HUES64 (cell line): Measurements from ENCODE around the gene RCVRN.
"Not testable (repeated sequence)": the region's sequence is repeated elsewhere in the genome, so short reads cannot be mapped to it uniquely, and the experiment has no call there.

ENCODE experiments used
- H3K27ac ChIP-seq: 2 replicates; pipeline ENCODE4 v1.7.0; 2013; ENCODE audit warnings: low read depth, low read length, inconsistent platforms
- H3K27me3 ChIP-seq: 2 replicates; pipeline ENCODE4 v1.6.1; 2013; ENCODE audit warnings: mild to moderate bottlenecking, low read length; ENCODE audit not compliant: insufficient read depth
- H3K36me3 ChIP-seq: 2 replicates; pipeline ENCODE4 v1.6.1; 2013; ENCODE audit warnings: mild to moderate bottlenecking, low read length; ENCODE audit not compliant: insufficient read depth
- H3K4me1 ChIP-seq: 2 replicates; pipeline ENCODE4 v1.6.1; 2013; ENCODE audit warnings: mild to moderate bottlenecking, low read length, moderate library complexity; ENCODE audit not compliant: insufficient read depth
- H3K4me3 ChIP-seq: 2 replicates; pipeline ENCODE4 v1.5.1; 2013; ENCODE audit warnings: mild to moderate bottlenecking, low read length, moderate library complexity
- H3K9ac ChIP-seq: 2 replicates; pipeline ENCODE4 v1.6.1; 2013; ENCODE audit warnings: mild to moderate bottlenecking, low read depth, low read length
- H3K9me3 ChIP-seq: 2 replicates; pipeline ENCODE4 v1.6.1; 2013; ENCODE audit warnings: low read depth, low read length; ENCODE audit not compliant: insufficient read depth
- WGBS: fragments of 150-250, 120-280 bp; methylation state at CpG from one replicate; pipeline ENCODE4 v1.1.7; 2013; ENCODE audit warnings: missing lambda C conversion rate; 5-methylcytosine and 5-hydroxymethylcytosine counted together

RCVRN gene

DNA sequence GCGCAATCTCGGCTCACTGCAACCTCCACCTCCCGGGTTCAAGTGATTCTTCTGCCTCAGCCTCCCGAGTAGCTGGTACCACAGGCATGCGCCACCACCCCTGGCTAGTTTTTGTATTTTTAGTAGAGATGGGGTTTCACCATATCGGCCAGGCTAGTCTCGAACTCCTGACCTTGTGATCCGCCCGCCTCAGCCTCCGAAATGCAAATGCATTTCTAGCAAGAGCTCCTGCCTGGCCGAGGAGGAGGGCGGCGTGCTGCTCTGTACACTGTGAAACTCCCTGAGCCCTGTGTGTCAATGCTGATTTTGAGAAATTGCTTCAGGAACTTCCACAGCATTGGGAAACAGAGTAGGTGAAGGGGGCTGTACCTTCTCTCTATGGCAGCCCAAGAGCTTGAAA is 16.1 kb upstream of the RCVRN start:
- not testable (repeated sequence) for H3K9me3 ChIP-seq, H3K9ac ChIP-seq, H3K4me1 ChIP-seq, H3K27me3 ChIP-seq, H3K27ac ChIP-seq, H3K4me3 ChIP-seq, H3K36me3 ChIP-seq
- 92% methylated on average over 13 of the region's 13 CpGs for WGBS

DNA sequence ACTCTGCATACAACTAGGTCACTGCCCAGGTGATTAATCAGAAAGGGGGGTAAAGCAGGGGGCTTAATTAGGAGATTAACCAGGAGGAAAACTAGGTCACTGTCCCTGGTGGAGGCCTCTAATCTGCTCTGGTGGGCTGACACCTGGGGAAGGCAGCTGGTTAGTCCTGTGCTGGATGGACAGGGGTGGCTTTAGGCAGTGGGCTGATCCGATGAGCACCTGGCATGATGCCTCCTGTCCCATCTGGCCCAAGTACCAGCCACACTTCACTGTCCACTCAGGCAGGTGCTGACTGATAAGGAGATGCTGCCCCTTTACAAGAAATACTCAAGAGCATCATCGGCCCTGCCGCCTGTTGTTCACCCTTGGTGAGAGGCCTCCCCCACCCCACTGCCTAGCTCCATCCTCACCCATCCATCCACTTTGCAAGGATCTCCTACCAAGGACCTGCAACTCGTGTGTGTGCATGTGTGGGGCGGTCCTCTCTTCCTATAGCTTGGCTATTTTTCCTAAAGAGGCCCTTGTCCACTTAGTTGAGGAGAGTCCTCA is 13.8 kb upstream of the RCVRN start:
- Histone ChIP-seq H3K9ac (no peak overlapping the region), H3K4me3 (no peak overlapping the region), H3K36me3 (no peaks in the 10 kb centered on the region), H3K27me3 (no peaks in the 10 kb centered on the region), H3K9me3 (no peaks in the 10 kb centered on the region), H3K27ac (no peak overlapping the region), H3K4me1 (no peaks in the 10 kb centered on the region)
- WGBS: 93% methylated on average over 5 of the region's 5 CpGs

DNA sequence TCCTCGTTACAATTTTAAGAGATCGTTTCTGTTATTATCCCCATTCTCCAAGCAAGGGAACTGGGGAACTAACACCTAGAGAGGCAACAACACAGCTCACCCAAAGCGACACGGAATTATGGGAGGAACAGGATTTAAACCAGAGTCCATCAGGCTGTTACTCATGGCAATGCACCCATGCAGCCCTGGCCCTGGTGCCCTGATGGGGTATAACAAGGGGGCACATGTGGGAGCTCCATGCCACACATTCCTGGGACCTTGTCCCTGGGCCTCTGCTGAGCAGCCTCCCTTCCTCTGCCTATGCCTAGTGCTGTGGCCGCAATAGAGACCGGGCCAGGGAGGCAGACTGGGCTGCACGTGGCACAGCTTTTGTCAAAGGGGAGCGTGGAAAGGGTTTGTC is 13.3 kb upstream of the RCVRN start:
- no peaks in the 10 kb centered on the region for H3K9me3 ChIP-seq
- H3K36me3 ChIP-seq: no peaks in the 10 kb centered on the region
- 97% methylated on average over 8 of the region's 8 CpGs for WGBS
- H3K27me3 ChIP-seq: no peaks in the 10 kb centered on the region
- H3K4me1 ChIP-seq: no peaks in the 10 kb centered on the region
- H3K9ac ChIP-seq: no peak overlapping the region
- no peak overlapping the region for H3K4me3 ChIP-seq
- no peak overlapping the region for H3K27ac ChIP-seq

DNA sequence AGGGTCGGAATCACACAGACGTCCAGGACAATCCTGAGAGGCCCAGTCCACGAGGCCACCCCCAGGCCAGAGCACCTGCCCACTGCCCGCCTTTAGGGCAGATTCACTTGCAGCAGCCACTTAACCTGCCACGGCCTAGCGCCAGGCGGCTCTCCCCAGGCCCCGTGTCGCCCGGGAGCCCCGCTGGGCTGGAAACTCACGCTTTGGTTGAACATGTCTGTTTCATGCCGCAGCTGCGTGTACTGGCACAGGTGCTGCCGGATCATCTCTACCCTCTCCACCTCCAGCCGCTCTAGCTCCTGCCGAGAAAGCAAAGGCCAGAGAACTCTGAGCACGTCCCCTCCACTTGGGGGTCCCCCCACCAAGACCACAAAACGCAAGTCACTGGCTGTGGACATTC is 12.7 kb upstream of the RCVRN start:
- no peaks in the 10 kb centered on the region for H3K4me1 ChIP-seq
- H3K36me3 ChIP-seq: no peaks in the 10 kb centered on the region
- H3K27me3 ChIP-seq: no peaks in the 10 kb centered on the region
- H3K9ac ChIP-seq: no peak overlapping the region
- no peak overlapping the region for H3K4me3 ChIP-seq
- H3K27ac ChIP-seq: no peak overlapping the region
- WGBS: 96% methylated on average over 19 of the region's 19 CpGs
- H3K9me3 ChIP-seq: no peaks in the 10 kb centered on the region

DNA sequence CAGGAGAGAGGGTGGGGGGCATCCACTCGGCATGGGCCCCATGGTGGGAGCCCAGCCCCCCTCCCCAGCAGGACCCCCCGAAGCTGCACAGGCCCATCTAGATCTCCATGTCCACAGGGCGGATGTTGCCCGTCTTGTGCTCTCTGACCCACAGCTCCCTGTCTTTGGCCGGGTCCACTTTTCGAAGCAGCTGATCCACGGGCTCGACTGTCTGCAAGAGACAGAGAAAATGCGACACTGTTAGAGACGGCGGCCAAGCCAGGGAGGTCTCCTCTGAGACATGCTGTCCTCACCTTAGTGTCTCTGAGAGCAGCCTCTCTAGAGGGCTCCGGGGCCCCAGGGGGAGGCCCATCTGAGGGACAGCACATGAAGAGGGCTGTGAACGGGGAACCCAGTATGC is 12.1 kb upstream of the RCVRN start:
- Histone ChIP-seq H3K9ac (no peak overlapping the region), H3K27ac (no peak overlapping the region), H3K4me1 (no peaks in the 10 kb centered on the region), H3K9me3 (no peaks in the 10 kb centered on the region), H3K4me3 (no peak overlapping the region), H3K36me3 (no peaks in the 10 kb centered on the region), H3K27me3 (no peaks in the 10 kb centered on the region)
- 95% methylated on average over 13 of the region's 13 CpGs for WGBS

DNA sequence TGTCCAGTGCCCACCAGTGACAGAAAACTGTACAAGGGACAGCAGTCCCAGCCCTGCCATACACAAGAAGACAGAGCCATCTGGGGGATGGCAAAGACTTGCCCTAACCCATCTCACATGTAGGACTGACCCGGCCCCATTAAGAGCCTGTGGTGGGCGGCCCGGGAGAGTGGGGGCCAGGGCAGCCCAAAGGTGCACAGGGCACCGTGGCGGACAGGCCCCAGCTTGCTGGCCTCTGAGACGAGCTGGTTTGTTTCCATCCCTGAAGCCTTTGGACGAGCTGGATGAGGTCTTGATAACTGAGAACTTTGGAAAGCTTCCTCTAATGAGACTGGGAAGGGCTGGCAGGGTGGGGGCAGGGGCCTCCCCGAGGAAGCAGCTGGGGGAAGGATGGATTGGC is 11.0 kb upstream of the RCVRN start:
- no peak overlapping the region for H3K27ac ChIP-seq
- no peaks in the 10 kb centered on the region for H3K36me3 ChIP-seq
- WGBS: 94% methylated on average over 8 of the region's 8 CpGs
- no peaks in the 10 kb centered on the region for H3K4me1 ChIP-seq
- H3K4me3 ChIP-seq: no peak overlapping the region
- no peak overlapping the region for H3K9ac ChIP-seq
- no peaks in the 10 kb centered on the region for H3K27me3 ChIP-seq
- no peaks in the 10 kb centered on the region for H3K9me3 ChIP-seq

DNA sequence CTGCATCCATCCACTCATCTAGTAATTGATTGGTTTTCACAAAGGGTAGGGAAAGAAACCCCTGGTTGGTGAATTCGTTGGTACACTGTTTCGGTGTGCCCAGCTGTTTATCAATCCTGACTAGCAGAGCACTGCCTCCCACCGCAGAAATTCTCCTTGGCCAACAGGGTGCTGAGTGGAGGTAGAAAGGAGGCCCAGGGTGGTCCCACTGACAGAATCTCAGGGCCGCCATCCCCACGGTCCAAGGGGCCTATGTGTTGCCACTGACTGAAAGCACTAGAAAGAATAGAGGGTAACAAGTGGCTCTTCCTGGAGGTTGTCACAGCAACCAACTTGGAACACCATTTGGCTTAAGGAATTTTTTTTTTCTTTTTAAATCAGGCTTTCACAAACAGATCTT is 8.4 kb upstream of the RCVRN start:
- Histone ChIP-seq H3K27me3 (no peaks in the 10 kb centered on the region), H3K27ac (no peak overlapping the region), H3K4me1 (no peaks in the 10 kb centered on the region), H3K9me3 (no peaks in the 10 kb centered on the region), H3K4me3 (no peak overlapping the region), H3K36me3 (no peaks in the 10 kb centered on the region), H3K9ac (no peak overlapping the region)
- WGBS: 94% methylated on average over 5 of the region's 5 CpGs

- Histone ChIP-seq H3K9ac (no peak overlapping the region), H3K4me3 (no peak overlapping the region), H3K4me1 (0 out of 2 replicates have a peak, but pooled peaks cover 5% of the 10 kb centered on the region), H3K36me3 (no peaks in the 10 kb centered on the region), H3K27ac (no peak overlapping the region), H3K27me3 (no peaks in the 10 kb centered on the region), H3K9me3 (no peaks in the 10 kb centered on the region)
- WGBS: 91% methylated on average over 18 of the region's 18 CpGs
Observed at GRCh38 chr17:9912121-9913099, 7.3 kb upstream of the RCVRN start.

DNA sequence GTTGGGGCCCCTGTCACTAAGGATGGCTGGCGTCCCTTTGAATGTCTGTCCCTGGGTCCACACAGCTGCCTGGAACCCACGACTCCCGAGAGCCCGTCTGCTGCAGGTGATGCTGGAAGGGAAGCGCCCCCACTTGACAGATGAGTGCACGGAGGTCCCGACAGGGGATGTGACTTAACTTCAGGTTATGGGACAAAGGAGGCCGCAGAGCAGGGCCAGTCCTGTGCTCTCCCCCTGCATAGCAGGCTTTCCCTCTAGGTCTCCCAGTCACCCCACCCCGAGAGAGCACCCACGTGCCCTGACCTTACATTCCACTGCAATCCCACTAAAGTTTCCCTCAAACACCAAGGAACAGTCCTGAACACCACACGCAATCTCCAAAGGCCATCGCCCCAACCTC is 6.0 kb upstream of the RCVRN start:
- 90% methylated on average over 12 of the region's 12 CpGs for WGBS
- H3K27me3 ChIP-seq: no peaks in the 10 kb centered on the region
- H3K27ac ChIP-seq: no peak overlapping the region
- H3K4me3 ChIP-seq: no peak overlapping the region
- H3K9ac ChIP-seq: no peak overlapping the region
- 0 out of 2 replicates have a peak, but pooled peaks cover 5% of the 10 kb centered on the region for H3K4me1 ChIP-seq
- no peaks in the 10 kb centered on the region for H3K36me3 ChIP-seq
- no peaks in the 10 kb centered on the region for H3K9me3 ChIP-seq

GRCh38 chr17:9908649-9909042 is 3.6 kb upstream of the RCVRN start:
- 82% methylated on average over 7 of the region's 7 CpGs for WGBS
- no peak overlapping the region for H3K9ac ChIP-seq
- H3K27me3 ChIP-seq: no peaks in the 10 kb centered on the region
- H3K36me3 ChIP-seq: no peaks in the 10 kb centered on the region
- no peak overlapping the region for H3K27ac ChIP-seq
- no peak overlapping the region for H3K4me3 ChIP-seq
- 0 out of 2 replicates have a peak, but pooled peaks cover 5% of the 10 kb centered on the region for H3K4me1 ChIP-seq
- H3K9me3 ChIP-seq: no peaks in the 10 kb centered on the region

DNA sequence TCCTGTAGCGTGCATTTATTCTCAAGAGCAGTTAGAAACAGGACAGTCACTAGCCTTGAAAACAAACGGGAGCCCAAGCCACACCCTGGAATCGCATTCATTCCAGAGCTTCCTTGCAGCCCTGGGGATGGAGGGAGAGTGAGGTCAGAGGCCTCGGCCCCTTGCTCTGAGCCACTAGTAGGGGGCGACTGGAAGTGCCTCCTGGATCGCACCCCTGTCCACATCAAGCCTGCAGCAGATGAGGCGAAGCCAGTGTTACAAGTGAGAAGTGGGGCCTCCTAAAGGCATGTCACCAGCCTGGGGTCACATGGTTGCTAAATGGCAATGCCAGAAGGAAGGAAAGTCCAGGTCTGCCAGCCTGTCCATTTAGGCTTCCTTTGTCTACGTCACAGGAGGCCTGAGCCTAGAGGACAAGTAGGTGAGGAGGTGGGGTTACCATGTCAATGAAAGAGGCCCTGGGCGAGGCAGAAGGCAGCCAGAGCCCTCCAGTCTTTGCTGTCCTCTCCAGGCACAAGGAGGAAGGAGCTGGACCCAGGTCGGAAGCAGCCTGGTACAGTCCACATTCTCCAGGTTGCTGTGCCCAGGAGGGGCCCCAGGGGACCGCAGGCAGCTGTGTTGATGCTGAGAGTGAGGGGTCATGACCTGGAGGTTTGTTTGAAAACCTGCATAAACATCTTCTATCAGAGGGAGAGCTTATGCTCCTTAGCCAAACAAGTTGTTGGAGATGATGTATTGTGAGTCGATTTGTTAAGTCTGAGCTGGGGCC is 3.0 kb upstream of the RCVRN start:
- Histone ChIP-seq H3K27ac (no peak overlapping the region), H3K36me3 (no peaks in the 10 kb centered on the region), H3K9ac (no peak overlapping the region), H3K27me3 (no peaks in the 10 kb centered on the region), H3K4me1 (0 out of 2 replicates have a peak, but pooled peaks cover 5% of the 10 kb centered on the region), H3K4me3 (no peak overlapping the region), H3K9me3 (no peaks in the 10 kb centered on the region)
- 70% methylated on average over 12 of the region's 12 CpGs for WGBS
